NCI-H187 treated with DMSO at 0.1 percent for 48 hours (cell line): Measurements from ENCODE around the gene AP1S3.
"Not testable (repeated sequence)": the region's sequence is repeated elsewhere in the genome, so short reads cannot be mapped to it uniquely, and the experiment has no call there.

Experiments used
- DNase-seq: peaks from one replicate; lab custom pipeline; 2025; lab: John Stamatoyannopoulos, UW

The AP1S3 gene

DNA sequence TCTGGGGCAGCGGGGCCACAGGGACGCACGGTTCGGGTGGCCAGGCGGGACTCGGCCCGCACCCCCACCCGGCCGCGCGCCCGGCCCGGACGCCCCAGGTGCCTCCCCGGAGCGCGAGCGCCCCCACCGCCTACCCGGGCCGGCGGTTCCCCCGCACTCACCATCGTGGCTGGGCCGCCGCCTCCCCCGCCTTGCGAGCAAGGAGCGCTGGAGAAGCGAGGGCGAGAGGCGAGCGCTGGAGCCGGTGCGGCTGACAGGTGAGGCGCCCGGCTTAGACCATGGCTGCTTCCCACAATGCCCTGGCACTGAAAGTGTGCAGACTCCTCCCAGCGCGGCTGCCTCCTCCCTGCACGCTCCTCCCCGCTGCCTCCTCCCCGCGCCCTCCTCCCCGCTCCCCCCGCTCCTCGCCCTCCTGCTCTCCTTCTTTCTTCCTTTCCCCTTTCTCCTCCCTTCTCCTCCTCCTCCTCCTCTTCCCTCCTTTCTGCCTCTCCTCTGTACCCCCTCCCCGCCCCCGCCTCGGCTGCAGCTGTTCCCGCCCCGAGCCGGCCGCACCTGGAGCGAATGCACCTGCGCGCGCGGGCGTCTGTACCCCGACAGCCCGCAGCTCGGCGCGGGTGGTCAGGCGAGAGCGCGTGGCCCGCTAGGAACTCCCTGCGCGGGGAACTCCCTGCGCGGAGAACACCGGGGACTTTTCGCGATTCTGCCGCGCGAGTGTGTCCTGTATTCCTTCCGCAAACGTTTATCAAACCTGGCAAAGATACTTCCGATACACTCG is at the start of gene AP1S3:
Gene AP1S3 (minus strand): TSS at position 296 of the 775 bp plus-strand sequence. CDS start 132 bp downstream, at position 164.
- no peak for DNase-seq

DNA sequence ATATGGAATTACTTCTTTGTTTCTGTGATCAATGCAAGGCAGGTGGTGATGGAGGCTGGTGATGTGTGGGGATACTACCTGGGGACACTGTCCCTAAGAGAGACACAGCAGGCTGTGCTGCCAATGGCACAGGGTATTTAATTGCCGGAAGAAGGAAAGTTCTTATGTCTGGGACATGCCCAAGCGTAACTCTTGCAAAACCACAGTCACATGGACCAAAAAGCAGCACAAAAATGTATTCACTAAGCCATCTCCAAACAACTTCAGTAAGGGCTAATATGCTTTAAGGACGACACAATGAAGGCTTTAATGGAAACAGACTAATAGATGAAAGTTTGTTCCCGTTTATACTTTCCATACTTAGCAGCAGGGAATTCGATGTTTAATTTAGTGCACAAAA is 49.7 kb upstream of the AP1S3 start:
- no peak for DNase-seq

DNA sequence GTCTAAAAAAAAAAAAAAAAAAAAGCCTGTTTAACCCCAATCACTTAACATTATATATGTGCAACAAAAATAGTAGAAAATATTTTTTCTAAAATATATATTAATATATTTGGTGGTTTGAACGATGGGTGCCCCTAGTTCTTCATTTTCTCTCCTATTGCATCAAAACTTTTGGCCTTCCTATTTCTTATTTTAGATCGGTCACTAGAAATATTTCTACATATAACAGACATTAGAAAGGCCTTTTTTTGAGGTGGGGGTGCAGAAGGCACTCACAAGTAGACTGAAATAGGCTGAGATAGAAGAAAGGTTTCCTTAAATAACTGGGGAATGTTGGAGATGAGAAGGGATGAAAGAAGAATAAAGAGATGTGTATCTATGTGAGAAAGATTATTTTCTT is 49.3 kb upstream of the AP1S3 start:
- no peak for DNase-seq

DNA sequence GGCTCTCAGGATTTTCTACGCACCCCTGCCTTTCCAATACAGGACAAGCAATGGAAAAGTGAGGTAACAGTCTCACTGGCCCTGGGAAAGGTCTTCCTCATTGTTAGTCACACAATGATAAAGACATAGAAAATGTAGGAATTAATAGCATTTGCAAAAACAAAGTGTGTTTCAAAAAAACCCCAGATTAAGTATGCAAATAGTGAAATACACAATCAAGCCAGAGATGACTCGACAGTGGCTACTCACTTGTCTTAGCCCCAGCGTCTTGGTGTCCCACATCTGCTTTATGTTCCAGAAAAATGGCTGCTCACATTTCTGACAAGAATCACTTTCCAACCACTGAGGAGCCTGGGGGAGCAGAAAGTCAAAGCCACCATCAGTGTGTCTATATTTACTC is 47.0 kb upstream of the AP1S3 start:
- no peak for DNase-seq

DNA sequence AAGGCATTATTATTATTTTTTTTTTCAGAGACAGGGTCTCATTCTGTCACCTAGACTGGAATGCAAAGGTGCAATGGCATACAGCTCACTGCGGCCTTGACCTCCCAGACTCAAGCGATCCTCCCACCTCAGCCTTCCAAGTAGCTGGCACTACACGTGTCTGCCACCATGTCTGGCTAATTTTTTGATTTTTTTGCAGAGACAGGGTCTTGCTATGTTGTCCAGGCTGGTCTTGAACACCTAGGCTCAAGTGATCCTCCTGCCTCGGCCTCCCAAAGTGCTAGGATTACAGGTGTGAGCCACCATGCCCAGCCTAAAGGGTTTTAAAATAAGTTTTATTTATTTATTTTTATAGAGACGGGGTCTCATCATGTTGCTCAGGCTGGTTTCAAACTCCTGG is 45.3 kb upstream of the AP1S3 start:
- no peak for DNase-seq

DNA sequence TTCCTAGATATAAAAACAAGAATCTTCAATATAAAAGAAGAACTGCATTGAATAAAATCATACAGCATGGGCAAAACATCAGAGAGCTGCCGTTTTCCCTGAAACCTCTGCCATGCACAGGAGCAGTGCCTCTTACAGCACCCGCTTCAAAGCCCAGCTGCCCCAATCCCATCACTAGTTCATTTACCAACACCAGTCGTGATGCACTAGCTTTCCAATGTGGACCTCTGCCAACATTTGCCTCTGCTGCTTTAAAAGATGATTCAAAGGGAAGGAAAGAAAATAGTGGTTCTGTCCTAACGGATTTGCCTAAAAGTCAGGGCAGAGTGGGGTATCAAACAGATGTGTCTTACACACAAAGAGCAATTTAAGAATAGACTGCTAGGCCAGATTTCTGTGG is 43.4 kb upstream of the AP1S3 start:
- no peak for DNase-seq

DNA sequence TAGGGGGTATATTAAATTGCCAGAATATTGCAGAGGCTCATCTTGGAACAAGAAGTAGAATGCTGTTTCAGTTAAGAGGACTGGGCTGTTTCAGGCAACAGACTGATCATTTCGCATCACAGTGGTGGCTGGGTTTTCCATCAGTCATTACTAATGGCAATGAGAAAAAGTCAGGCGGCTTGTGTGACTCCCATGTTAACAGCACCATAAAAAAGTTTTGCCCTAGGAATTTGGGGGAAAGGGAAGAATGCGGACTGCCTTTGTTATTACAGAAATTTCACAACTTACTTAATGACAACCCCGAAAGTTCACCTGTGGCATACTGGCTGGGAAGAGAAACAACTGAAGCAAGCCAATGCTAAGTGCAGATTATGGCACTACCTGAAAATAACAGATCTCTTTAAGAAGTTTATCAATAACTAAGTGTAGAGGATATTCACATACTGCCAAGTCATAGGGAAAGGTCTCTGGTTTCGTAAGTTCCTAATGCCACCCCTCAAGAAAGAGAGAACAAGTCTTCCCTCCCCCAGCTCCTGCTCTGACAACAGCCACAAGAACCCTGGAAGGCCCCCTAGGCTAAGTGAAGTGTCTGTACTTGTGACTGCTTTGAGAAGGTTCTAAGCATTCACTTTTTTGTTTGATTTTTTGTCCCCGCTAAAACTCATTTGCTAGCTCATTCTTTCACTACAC is 40.5 kb upstream of the AP1S3 start:
- no peak for DNase-seq

DNA sequence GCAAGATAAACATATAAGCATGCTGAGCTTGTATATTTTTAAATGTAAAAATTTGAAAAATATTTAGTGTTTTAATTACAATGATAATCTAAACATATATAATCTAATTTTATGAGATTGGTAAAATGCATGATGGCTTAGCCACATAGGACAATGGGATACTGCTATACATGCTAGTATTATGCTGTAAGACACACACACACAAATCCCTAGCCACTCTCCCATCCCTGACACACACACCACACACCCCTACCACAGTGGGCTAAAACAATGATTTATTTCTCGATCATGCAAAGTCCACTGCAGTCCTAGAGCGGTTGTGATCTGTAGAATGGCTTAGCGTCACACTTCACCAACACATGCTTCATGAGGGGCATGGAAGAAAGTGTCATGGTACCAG is 36.3 kb upstream of the AP1S3 start:
- DNase-seq = no peak

DNA sequence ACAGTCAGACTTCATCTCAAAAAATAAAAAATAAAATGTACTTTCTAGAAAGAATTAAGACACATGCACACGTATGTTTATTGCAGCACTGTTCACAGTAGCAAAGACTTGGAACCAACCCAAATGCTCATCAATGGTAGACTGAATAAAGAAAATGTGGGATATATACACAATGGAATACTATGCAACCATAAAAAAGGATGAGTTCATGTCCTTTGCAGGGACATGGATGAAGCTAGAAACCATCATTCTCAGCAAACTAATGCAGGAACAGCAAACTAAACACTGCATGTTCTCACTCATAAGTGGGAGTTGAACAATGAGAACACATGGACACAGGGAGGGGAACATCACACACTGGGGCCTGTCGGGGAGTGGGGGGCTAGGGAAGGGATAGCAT is 35.4 kb upstream of the AP1S3 start:
- DNase-seq = not testable (repeated sequence)

DNA sequence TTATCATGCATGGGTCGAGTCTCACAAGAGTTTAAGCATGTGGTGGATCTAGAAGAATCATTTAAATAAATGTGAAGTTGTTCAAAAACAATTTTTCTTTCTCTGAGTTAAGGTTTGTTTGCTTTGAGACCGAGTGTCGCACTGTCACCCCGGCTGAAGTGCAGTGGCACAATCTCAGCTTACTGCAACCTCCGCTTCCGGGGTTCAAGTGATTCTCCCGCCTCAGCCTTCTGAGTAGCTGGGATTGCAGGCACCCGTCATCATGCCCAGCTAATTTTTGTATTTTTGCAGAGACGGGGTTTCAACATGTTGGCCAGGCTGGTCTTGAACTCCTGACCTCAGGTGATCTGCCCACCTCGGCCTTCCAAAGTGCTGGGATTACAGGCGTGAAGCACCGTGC is 34.3 kb upstream of the AP1S3 start:
- not testable (repeated sequence) for DNase-seq

DNA sequence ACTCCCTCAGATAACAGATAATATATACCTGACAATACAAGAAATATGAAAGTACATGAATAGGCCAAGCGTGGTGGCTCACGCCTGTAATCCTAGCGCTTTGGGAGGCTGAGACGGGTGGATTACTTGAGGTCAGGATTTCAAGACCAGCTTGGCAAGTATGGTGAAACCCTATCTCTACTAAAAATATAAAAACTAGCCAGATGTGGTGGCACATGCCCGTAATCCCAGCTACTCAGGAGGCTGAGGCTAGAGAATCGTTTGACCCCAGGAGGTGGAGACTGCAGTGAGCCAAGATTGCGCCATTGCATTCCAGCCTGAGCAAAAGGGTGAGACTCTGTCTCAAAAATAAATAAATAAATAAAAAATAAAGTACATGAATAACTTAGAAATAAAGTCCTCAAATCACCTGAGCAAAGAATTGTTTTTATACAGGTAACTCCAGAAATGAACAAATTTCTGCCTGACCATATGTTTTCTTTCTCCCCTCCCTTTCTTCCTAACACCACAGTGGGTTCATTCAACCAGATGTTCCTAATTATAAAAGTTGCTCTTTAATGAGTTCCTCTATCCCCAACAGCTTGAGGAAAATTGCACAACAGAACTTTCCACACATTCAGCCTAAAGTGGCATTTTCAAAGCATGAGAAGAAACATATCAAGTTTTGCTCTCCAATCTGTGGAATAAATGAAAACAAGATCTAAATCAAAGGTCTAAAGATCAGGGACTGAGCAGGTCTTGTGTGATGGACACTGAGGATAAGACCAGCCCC is 33.6 kb upstream of the AP1S3 start:
- DNase-seq = no peak

DNA sequence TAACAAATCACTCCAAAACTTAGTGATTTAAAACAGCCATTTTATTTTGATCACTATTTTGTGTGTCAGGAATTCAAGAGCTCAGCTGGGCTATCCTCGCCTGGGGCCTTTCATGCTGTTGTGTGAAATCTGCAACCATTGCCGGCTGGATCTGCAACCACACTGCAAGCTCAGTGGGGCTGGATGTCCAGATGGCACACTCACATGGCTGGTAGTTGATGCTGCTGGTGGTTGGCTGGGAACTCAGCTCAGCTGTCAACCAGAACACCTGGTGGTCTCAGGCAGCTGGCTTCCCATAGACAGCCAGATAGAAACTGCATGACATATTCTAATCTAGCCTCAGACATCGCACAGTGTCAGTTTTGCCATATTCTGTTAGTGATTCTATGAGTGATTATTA is 30.6 kb upstream of the AP1S3 start:
- DNase-seq = no peak

DNA sequence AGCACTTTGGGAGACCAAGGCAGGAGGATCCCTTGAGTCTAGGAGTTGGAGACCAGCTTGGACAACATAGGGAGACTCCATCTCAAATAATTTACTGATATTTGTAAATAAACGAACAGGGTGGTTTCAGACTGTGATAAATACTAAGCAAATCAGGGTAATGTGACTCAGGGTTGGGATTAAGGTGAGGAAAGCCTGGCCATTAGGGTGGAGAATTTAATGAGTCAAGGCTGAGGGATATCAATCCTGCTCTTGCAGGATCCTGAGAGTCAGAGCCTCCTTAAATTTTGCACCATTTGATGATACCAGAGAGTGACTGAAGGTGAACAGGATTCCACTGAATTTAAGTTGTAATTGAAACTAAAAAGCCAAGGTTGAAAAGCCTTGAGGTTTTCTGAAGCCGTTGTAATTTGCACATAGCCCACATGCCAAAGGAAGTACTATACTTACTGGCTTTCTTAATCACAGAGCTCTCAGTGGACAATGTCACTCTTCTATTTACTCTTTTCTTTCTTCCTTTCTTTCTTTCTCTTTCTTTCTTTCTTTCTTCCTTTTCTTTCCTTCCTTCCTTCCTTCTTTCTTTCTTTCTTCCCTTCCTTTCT is 28.6 kb upstream of the AP1S3 start:
- no peak for DNase-seq

DNA sequence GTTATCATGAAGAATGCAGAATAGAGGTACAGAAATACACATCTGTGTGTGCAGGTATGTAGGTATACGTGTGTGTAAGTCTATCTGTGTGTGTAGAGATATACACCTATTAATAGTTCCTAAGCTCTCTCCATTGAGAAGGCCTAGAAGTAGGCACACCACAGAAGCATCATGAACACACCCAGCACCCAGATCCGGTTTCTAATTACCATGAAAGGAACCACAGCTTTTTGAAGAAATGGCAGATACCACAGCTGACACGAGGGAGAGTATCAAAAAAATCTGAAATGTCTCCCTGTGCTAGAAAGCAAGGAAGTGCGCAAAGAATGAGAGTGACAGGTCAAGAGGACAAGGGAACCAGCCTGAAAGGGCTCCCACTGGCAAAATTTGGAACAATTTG is 27.7 kb upstream of the AP1S3 start:
- DNase-seq = no peak

DNA sequence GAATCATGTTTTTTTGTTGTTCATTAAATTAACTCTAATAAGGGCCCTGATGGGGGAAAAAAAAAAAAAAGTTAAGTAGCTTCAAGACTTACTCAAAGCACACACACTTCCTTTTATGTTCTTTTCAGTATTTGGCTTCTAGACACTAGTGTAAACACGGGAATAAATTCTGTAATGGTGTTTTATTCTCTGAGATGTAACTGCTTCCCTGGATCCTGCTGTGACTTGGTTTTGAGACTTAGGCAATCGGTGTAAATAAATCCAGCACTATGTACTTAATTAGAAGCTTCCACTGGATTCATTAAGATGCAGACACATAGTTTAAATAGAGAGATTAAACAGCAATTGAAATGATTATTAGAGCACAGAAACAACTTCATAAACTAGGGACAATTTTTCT is 26.1 kb upstream of the AP1S3 start:
- DNase-seq = no peak

DNA sequence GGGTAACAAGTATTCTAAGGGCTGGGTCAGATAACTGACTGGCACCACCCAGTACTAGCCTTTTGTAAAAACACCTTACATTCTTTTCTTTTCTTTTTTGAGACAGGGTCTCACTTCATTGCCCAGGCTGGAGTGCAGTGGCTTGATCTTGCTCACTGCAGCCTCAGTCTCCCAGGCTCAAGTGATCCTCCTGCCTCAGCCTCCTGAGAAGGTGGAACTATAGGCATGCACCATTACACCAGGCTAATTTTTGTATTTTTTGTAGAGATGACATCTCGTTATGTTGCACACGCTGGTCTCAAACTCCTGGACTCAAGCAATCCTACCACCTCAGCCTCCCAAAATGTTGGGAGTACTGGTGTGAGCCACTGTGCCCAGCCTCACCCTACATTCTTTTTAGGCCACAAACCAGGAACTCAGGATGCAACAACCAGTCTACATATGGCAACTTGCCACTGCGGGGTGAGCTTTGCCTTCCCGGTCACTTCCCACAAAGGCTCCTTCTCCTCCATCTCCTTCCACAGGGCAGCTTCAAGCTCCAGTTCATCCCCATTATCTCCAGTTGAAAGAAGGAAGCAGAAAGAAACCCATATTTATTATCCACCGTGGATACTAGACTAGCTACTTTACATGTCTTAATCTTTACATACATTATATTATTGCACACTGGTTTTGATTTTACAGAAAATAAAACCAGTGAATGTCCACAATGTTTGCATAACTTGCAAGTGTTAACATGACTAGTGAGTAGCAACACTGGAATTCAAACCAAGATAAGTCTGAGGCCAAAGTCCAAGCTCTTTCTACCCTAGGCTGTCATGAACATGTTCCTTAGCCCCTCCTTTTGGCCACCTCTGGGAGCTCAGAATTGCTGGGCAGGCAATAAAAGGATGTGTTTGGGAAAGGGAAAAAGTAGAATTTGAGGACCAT is 23.7 kb upstream of the AP1S3 start:
- DNase-seq = no peak

DNA sequence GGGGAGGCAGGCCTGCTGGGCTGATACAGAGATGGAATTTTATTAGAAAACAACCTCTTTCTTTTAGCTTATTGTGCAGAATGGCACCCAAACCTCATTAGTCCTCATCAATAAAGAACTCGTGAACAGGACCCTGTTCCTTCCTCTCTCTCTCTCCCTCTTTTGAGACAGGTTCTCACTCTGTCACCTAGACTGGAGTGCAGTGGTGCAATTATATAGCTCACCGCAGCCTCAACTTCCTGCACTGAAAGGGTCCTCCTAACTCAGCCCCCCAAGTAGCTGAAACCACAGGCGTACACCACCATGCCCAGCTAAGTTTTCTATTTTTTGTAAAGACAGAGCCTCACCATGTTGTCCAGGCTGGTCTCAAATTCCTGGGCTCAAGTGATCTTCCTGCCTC is 21.7 kb upstream of the AP1S3 start:
- DNase-seq = no peak

DNA sequence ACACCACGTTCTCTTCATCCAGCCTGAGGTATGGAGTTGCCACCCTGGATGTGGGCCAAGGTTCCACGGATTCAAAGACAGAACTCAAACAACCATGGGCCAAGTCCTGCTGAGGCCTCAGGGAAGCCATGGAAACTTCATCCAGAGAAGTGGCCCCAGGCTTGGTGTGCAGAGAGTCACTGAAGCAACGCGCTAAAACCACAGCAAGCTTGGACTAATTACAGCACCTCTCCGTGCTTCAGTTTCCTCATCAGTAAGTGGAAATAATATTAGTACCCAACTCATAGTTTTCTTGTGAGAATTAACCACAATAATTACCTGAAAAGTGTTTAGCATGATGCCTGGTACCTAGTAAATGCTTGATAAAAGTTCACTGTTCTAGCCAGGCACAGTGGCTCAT is 19.2 kb upstream of the AP1S3 start:
- DNase-seq = no peak

DNA sequence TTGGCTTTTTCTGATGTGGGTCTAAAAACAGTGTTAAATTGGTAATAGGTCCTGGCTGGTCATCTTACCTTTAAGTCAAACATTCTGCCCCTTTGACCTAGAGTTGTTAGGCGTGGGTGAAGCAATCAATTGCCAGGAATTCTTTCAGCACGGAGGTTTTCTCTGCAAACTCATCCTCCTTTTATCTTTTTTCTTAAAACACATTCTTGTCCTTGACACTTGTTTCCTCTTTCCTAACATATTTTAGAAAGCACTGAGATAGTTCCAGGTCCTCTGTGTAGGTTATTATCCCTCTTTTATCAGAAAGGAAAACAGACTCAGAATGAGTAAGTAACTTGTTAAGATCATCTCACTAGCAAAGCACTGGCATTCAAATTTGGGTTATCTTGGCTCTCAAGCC is 18.6 kb upstream of the AP1S3 start:
- DNase-seq = no peak

DNA sequence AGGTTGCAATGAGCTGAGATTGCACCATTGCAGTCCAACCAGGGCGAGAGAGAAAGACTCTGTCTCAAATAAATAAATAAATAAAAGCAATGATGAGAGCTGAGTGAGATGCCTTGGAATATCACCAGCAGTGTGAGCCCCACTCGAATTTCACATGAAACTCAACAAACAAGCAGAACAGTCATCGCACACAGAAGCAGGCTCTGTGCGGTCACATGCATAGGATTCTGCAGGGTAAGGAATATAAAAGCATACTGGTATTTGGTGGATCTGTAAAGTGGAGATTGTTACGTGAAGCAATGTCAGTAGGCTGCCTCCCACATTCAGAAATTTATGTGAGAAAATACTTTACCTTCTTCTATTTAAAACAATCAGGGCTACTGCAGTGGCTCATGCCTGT is 18.0 kb upstream of the AP1S3 start:
- DNase-seq = no peak

DNA sequence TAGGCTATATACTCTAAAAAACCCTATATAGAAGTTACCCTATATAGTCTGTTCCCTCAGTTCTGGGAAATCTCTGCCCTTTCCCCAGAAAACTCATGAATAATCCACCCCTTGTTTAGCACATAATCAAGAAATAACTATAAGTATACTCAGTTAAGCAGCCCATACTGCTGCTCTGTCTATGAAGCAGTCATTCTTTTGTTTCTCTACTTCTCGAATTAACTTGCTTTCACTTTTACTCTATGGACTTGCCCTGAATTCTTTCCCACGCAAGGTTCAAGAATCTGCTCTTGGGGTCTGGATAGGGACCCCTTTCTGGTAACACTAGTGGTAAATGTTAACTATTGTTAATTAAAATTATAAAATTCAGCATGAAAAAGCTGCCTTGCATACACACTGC is 17.4 kb upstream of the AP1S3 start:
- DNase-seq = no peak

DNA sequence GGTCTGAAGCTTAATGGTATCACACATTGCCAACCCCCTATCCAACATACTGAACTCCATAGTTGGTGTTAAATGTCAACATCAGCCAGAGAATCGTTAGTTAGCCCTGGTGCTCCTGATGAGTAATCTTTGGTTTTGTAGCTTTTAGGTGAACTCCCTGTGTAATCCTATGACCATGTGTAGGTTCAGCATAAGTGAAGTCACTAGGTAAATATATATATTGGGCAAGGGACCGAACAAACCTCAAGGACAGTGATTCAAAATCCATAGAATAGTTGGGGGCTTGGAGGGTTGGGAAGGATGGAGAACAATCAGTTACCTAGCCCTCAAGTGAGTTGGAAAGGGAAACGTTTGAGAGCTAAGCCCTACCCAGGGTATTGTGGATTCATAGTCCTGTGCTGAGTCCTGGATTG is 16.0 kb upstream of the AP1S3 start:
- no peak for DNase-seq
